H1 (cell line): Measurements from ENCODE around the gene CCDC74A. TPM values are rescaled to one million over a fixed set of nuclear protein-coding genes. Genes with fewer than 3 reads are reported as not detected.
"Not testable (repeated sequence)": the region's sequence is repeated elsewhere in the genome, so short reads cannot be mapped to it uniquely, and the experiment has no call there.

ENCODE experiments used
- CTCF ChIA-PET: fragments of 300-600 bp; sonication (Branson Sonifier 250); formaldehyde crosslinking; loops from one replicate; lab custom pipeline; 2021; ENCODE audit not compliant: partially characterized antibody; lab: Charles Lee
- POLR2A ChIA-PET: fragments of 300-600 bp; sonication (Branson Sonifier 250); formaldehyde crosslinking; loops from one replicate; lab custom pipeline; 2021; ENCODE audit warnings: inconsistent platforms; ENCODE audit not compliant: partially characterized antibody; lab: Charles Lee
- DNase-seq, 2 experiments: peaks; one replicate each; pipeline versions ENCODE4 v3.0.0 to v3.0.0-alpha.2; 2010 to 2022; ENCODE audit warnings: low spot score in 2 of 2, low read depth in 1 of 2, mixed read lengths in 1 of 2
- FAIRE-seq: peaks from 2 replicates; lab custom pipeline; 2011; peaks lifted over from hg19 to GRCh38; lab: Jason Lieb, UNC
- H2AFZ ChIP-seq: 2 replicates; pipeline ENCODE4 v1.8.1; 2012; ENCODE audit warnings: low read length, inconsistent platforms
- H2AK5ac ChIP-seq: 2 replicates; pipeline ENCODE4 v1.6.1; 2013; ENCODE audit warnings: low read depth, low read length
- H2BK120ac ChIP-seq: replicated peaks from 2 replicates; pipeline ENCODE3; 2013; ENCODE audit warnings: low read depth, low read length, inconsistent platforms
- H2BK12ac ChIP-seq: 2 replicates; pipeline ENCODE4 v1.6.1; 2013; ENCODE audit warnings: low read depth, low read length
- H2BK15ac ChIP-seq: 2 replicates; pipeline ENCODE4 v1.6.1; 2013; ENCODE audit warnings: low read length
- H2BK20ac ChIP-seq: 2 replicates; pipeline ENCODE4 v1.6.1; 2013; ENCODE audit warnings: low read length
- H2BK5ac ChIP-seq: 2 replicates; pipeline ENCODE4 v1.6.1; 2013; ENCODE audit warnings: low read depth, low read length
- H3K14ac ChIP-seq: 2 replicates; pipeline ENCODE4 v1.6.1; 2013; ENCODE audit warnings: inconsistent platforms; ENCODE audit not compliant: insufficient read length
- H3K18ac ChIP-seq: 2 replicates; pipeline ENCODE4 v1.6.1; 2013; ENCODE audit warnings: low read length; ENCODE audit errors: extremely low read depth
- H3K23ac ChIP-seq: 2 replicates; pipeline ENCODE4 v1.6.1; 2013; ENCODE audit warnings: inconsistent platforms; ENCODE audit not compliant: insufficient read length
- H3K23me2 ChIP-seq: 2 replicates; pipeline ENCODE4 v1.6.1; 2013; ENCODE audit warnings: low read depth, low read length
- H3K27ac ChIP-seq: 2 replicates; pipeline ENCODE4 v1.6.1; 2011; ENCODE audit warnings: low read depth, low read length, inconsistent platforms
- H3K27me3 ChIP-seq, 4 experiments: replicated peaks in 1 of 4; 1 replicate in 1 of 4; 2 replicates in 3 of 4; pipeline versions ENCODE4 v1.6.1 to v1.8.1; 2011 to 2013; ENCODE audit warnings: low read length in 3 of 4, mild to moderate bottlenecking in 3 of 4, inconsistent platforms in 2 of 4, mixed read lengths in 2 of 4, moderate library complexity in 1 of 4; ENCODE audit not compliant: control insufficient read depth in 3 of 4, insufficient read depth in 3 of 4; ENCODE audit errors: extremely low read depth in 1 of 4
- H3K36me3 ChIP-seq, 4 experiments: 2 replicates each; pipeline versions ENCODE4 v1.6.1 to v1.8.1; 2011 to 2013; ENCODE audit warnings: mild to moderate bottlenecking in 4 of 4, low read length in 3 of 4, moderate library complexity in 2 of 4, control low read depth in 1 of 4, inconsistent platforms in 1 of 4; ENCODE audit not compliant: insufficient read depth in 4 of 4, control insufficient read depth in 2 of 4
- H3K4ac ChIP-seq: replicated peaks from 2 replicates; pipeline ENCODE3; 2013; ENCODE audit warnings: low read length, low read depth, mixed read lengths, inconsistent platforms; ENCODE audit not compliant: insufficient read length
- H3K4me1 ChIP-seq, 4 experiments: replicated peaks in 1 of 4; 1 replicate in 1 of 4; 2 replicates in 3 of 4; pipeline versions ENCODE4 v1.6.1 to v1.8.1; 2011 to 2013; ENCODE audit warnings: low read length in 3 of 4, inconsistent platforms in 2 of 4, mixed read lengths in 1 of 4; ENCODE audit not compliant: insufficient read depth in 4 of 4, control insufficient read depth in 3 of 4
- H3K4me2 ChIP-seq, 2 experiments: 2 replicates each; pipeline versions ENCODE4 v1.6.1 to v1.8.1; 2011 to 2013; ENCODE audit warnings: low read depth in 2 of 2, low read length in 2 of 2, control low read depth in 1 of 2, inconsistent platforms in 1 of 2, mild to moderate bottlenecking in 1 of 2; ENCODE audit not compliant: insufficient read depth in 1 of 2
- H3K4me3 ChIP-seq, 4 experiments: fragments of 200-600, 300-600 bp in 1 of 4; sonication (generic), shearing (Covaris generic), sonication (Bioruptor Twin) in 1 of 4; 2 replicates each; pipeline versions ENCODE4 v1.5.1 to v1.8.1; 2011 to 2016; ENCODE audit warnings: low read length in 4 of 4, low read depth in 3 of 4, control low read depth in 2 of 4, inconsistent platforms in 2 of 4, mild to moderate bottlenecking in 2 of 4, mixed read lengths in 1 of 4, moderate library complexity in 1 of 4; ENCODE audit not compliant: insufficient read depth in 2 of 4; ENCODE audit errors: extremely low read depth in 1 of 4
- H3K56ac ChIP-seq: replicated peaks from 2 replicates; pipeline ENCODE3; 2013; ENCODE audit warnings: low read depth, mild to moderate bottlenecking, mixed read lengths, low read length, inconsistent platforms; ENCODE audit not compliant: insufficient read length
- H3K79me1 ChIP-seq: 2 replicates; pipeline ENCODE4 v1.6.1; 2013; ENCODE audit warnings: low read depth, low read length, control low read depth
- H3K79me2 ChIP-seq, 2 experiments: 2 replicates each; pipeline versions ENCODE4 v1.6.1 to v1.8.1; 2012 to 2013; ENCODE audit warnings: low read length in 2 of 2, mild to moderate bottlenecking in 2 of 2, inconsistent platforms in 1 of 2; ENCODE audit not compliant: insufficient read depth in 2 of 2, control insufficient read depth in 1 of 2
- H3K9ac ChIP-seq, 4 experiments: replicated peaks in 1 of 4; 1 replicate in 1 of 4; 2 replicates in 3 of 4; pipeline versions ENCODE4 v1.6.1 to v1.8.1; 2011 to 2013; ENCODE audit warnings: low read depth in 3 of 4, low read length in 3 of 4, control low read depth in 2 of 4, mild to moderate bottlenecking in 2 of 4, moderate library complexity in 2 of 4, inconsistent platforms in 1 of 4; ENCODE audit errors: extremely low read depth in 1 of 4
- H3K9me3 ChIP-seq, 2 experiments: 2 replicates each; pipeline versions ENCODE4 v1.6.1 to v1.8.1; 2012 to 2013; ENCODE audit warnings: mild to moderate bottlenecking in 2 of 2, moderate library complexity in 2 of 2, control low read depth in 1 of 2, inconsistent platforms in 1 of 2, low read depth in 1 of 2, low read length in 1 of 2, mixed read lengths in 1 of 2; ENCODE audit not compliant: insufficient read depth in 2 of 2
- H4K20me1 ChIP-seq, 2 experiments: replicated peaks in 1 of 2; 2 replicates each; pipeline versions ENCODE3 to v1.8.1; 2011 to 2013; ENCODE audit warnings: inconsistent platforms in 2 of 2, low read length in 2 of 2, mild to moderate bottlenecking in 1 of 2; ENCODE audit not compliant: insufficient read depth in 2 of 2, control insufficient read depth in 1 of 2
- H4K5ac ChIP-seq: 2 replicates; pipeline ENCODE4 v1.6.1; 2013; ENCODE audit warnings: low read length, low read depth, mixed read lengths, inconsistent platforms; ENCODE audit not compliant: insufficient read length
- H4K8ac ChIP-seq: 2 replicates; pipeline ENCODE4 v1.8.0; 2013; ENCODE audit warnings: mild to moderate bottlenecking, moderate library complexity, low read length, inconsistent platforms; ENCODE audit not compliant: insufficient read depth; ENCODE audit errors: extremely low read depth
- H4K91ac ChIP-seq: replicated peaks from 2 replicates; pipeline ENCODE3; 2013; ENCODE audit warnings: low read length, mixed read lengths, inconsistent platforms; ENCODE audit not compliant: insufficient read length
- BACH1 ChIP-seq: IDR thresholded peaks from 2 replicates; pipeline ENCODE4 v1.6.1; 2012; ENCODE audit warnings: low read length, improper control_type of control experiment
- BCL11A ChIP-seq, 2 experiments: IDR thresholded peaks; one replicate each; pipeline ENCODE4 v1.6.1; 2011; ENCODE audit warnings: low read depth in 2 of 2, low read length in 2 of 2, mild to moderate bottlenecking in 2 of 2
- KDM1A ChIP-seq: fragments of 200-600, 300-600 bp; sonication (generic); IDR thresholded peaks from 2 replicates; pipeline ENCODE4 v1.7.1; 2016; ENCODE audit warnings: mild to moderate bottlenecking, low read length, borderline replicate concordance
- NRF1 ChIP-seq: IDR thresholded peaks from 2 replicates; pipeline ENCODE4 v1.6.1; 2011; ENCODE audit warnings: mild to moderate bottlenecking, low read depth, low read length, improper control_type of control experiment
- POU5F1 ChIP-seq: IDR thresholded peaks from 2 replicates; pipeline ENCODE4 v1.6.1; 2011; ENCODE audit warnings: low read depth, mild to moderate bottlenecking, low read length, moderate library complexity
- USF2 ChIP-seq: IDR thresholded peaks from 2 replicates; pipeline ENCODE4 v1.6.1; 2011; ENCODE audit warnings: low read length, improper control_type of control experiment
- WGBS, 2 experiments: shearing (Covaris generic) in 1 of 2; methylation state at CpG; one replicate each; pipeline versions ENCODE4 v1.1.6 to v1.1.7; 2013 to 2015; ENCODE audit warnings: low lambda C conversion rate in 2 of 2, mixed read lengths in 2 of 2, inconsistent platforms in 1 of 2, low coverage in 1 of 2, missing lambda C conversion rate in 1 of 2; ENCODE audit not compliant: insufficient replicate concordance in 2 of 2, insufficient coverage in 1 of 2, insufficient read length in 1 of 2; ENCODE audit errors: extremely low coverage in 1 of 2, missing lambda C conversion rate in 1 of 2; 5-methylcytosine and 5-hydroxymethylcytosine counted together
- polyA plus RNA-seq, 7 experiments: library from polyadenylated mRNA; depleted of rRNA in 3 of 7; stranded (reverse) in 5 of 7; unstranded in 2 of 7; fragments of >200 nt in 5 of 7; fragments of 200-250 nt in 2 of 7; gene quantifications; 1 replicate in 5 of 7; 2 replicates in 1 of 7; 4 replicates in 1 of 7; pipeline versions ENCODE4 v1.2.1 to v1.2.3, GENCODE V29; 2011 to 2013; ENCODE audit warnings: missing spikeins in 2 of 7, mixed read lengths in 2 of 7
- total RNA-seq: library from RNA; stranded (reverse); fragmentation: NEBNext Ultra II Directional; extraction: Animal tissue kit (Norgen Biotek cat#: 25700); gene quantifications from 2 replicates; pipeline ENCODE4 v1.2.1, GENCODE V29; 2021

Gene CCDC74A
- total and polyA plus RNA-seq, 2 of the 8 experiments (the other 6 are each of a cell fraction or from before 2014, with no cell fraction given): 18.1 to 21.0 TPM

- TF ChIP-seq POU5F1 (no peak), NRF1 (no peak), BACH1 (no peak), KDM1A (no peak), BCL11A (IDR thresholded peaks at IDR 0.05; ENCODE audit: low read depth in 2 of 2, low read length in 2 of 2) (no peak), USF2 (no peak)
Observed at GRCh38 chr2:131493199-131493968, 34.3 kb upstream of the CCDC74A start (continued).

GRCh38 chr2:131495506-131495905 is 32.2 kb upstream of the CCDC74A start:
- H2AK5ac ChIP-seq, H3K4me1 ChIP-seq, H2BK12ac ChIP-seq, DNase-seq, H3K4me3 ChIP-seq, H3K18ac ChIP-seq, H2AFZ ChIP-seq, H2BK15ac ChIP-seq, H3K79me1 ChIP-seq, H4K8ac ChIP-seq, H3K4ac ChIP-seq, H3K14ac ChIP-seq, POLR2A ChIA-PET, H2BK5ac ChIP-seq, H3K23me2 ChIP-seq, H3K23ac ChIP-seq, H3K27me3 ChIP-seq, H2BK120ac ChIP-seq, H4K5ac ChIP-seq, H3K9ac ChIP-seq, H3K56ac ChIP-seq, H3K4me2 ChIP-seq, H3K27ac ChIP-seq, H4K20me1 ChIP-seq, H3K9me3 ChIP-seq, H4K91ac ChIP-seq, FAIRE-seq, H3K36me3 ChIP-seq, H2BK20ac ChIP-seq: not testable (repeated sequence)
- 86% methylated on average over 1 of the region's 1 CpG; no CpG with 5 or more reads in 1 of the 2 experiments for WGBS, 2 experiments
- H3K79me2 ChIP-seq: peaks cover 31 to 67% of the 10 kb centered on the region in 2 experiments
- CTCF ChIA-PET: interaction anchor here (0.7 to 6.3 kb wide), 5 partner anchors 25 to 343 kb away, joined by 3 to 53 read pairs (median 3); no protein-coding TSS in a partner anchor
